ENCODE data around the gene ACTG1.
A peak's percentile ranks its signal among the peaks of the same experiment; 100 is the strongest.

The ACTG1 gene

DNA sequence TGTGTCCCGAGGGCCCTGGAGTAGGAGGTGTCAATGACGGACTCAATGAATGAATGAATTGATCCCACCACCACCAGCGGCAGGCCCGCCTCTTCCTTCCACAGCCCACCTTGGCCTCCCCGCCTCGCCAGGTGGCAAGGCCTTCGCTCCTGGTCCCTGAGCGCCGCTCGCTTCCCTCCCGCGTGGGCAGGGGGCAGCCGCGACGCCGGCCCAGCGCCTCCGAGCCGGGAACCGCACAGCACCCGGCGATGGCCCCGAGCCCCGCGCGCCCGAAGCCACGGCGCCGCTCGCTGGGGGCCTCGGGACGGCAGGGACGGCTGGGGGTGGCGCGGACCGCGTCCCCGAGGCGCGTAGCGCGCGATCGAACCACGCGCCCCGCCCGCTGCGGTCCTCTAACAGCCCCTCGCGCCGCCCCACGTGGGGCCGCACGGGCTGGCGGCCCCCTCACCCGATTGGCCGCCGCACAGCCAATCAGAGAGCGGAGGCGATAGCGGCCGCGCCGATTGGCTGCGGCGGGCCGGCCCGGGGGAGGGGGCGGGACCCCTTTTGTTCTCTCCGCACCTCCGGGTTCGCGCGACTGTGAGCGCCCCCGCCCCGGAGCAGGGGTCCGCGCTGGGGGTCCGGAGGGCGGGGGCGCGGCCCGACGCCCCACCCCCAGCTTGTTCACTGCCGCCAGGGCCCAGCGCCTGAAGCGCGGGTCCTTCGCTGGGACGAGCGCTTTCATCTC is 31.4 kb downstream of the ACTG1 start:
- Histone ChIP-seq H2AFZ (ENCODE audit: low read depth, low read length) (no peak overlapping the region), H3K27ac (ENCODE audit: low read length, poor library complexity, severe bottlenecking) (no peak overlapping the region), H2AK5ac (ENCODE audit: low read length, severe bottlenecking) (no peak overlapping the region), H2BK12ac (ENCODE audit: low read length in 2 of 2) (peak overlapping the region in 1 of 2 experiments; percentile 37), H3K9me3 (ENCODE audit: control insufficient read depth, low read length) (peaks cover 5% of the 10 kb centered on the region), H2BK120ac (ENCODE audit: low read depth, low read length) (no peak overlapping the region), H3K23ac (ENCODE audit: low read length in 2 of 2) (no peak overlapping the region), H3K79me1 (replicated peaks; ENCODE audit: low read length, poor library complexity, severe bottlenecking) (peaks cover 2% of the 10 kb centered on the region), H3K18ac (ENCODE audit: low read depth in 1 of 2, low read length in 2 of 2) (peak overlapping the region; percentile 0 to 37), H3K4me2 (ENCODE audit: low read length, poor library complexity, severe bottlenecking) (peak overlapping the region; percentile 57), H4K8ac (ENCODE audit: low read length) (peak overlapping the region; percentile 47), H2BK5ac (ENCODE audit: low read depth, low read length, poor library complexity, severe bottlenecking) (no peak overlapping the region), H3K14ac (ENCODE audit: low read length in 2 of 2) (no peak overlapping the region), H2BK15ac (ENCODE audit: low read depth, poor library complexity, severe bottlenecking) (peak overlapping the region; percentile 84), H4K91ac (ENCODE audit: low read length) (no peak overlapping the region), H3K27me3 (ENCODE audit: control insufficient read depth in 1 of 2, insufficient read depth in 1 of 2, low read length in 2 of 2) (peaks cover 0 to 12% of the 10 kb centered on the region in 2 experiments), H3K9ac (ENCODE audit: low read length) (peak overlapping the region; percentile 71), H3K4me1 (ENCODE audit: control insufficient read depth, insufficient read depth, low read depth, low read length) (peaks cover 42% of the 10 kb centered on the region), H3K4me3 (ENCODE audit: insufficient read depth in 1 of 2, low read depth in 1 of 2, low read length in 2 of 2) (peak overlapping the region in 1 of 2 experiments; percentile 76), H3K4ac (ENCODE audit: low read depth in 1 of 2, low read length in 2 of 2) (no peak overlapping the region), H3K36me3 (ENCODE audit: control insufficient read depth in 1 of 2, insufficient read depth in 2 of 2, low read depth in 1 of 2, low read length in 2 of 2) (no peaks in the 10 kb centered on the region)
- 49% methylated on average over 91 of the region's 94 CpGs for WGBS
- DNase-seq, result no peak

GRCh38 chr17:81480140-81481072 is 32.2 kb downstream of the ACTG1 start:
- Histone ChIP-seq H3K4me1 (ENCODE audit: control insufficient read depth, insufficient read depth, low read depth, low read length) (peaks cover 42% of the 10 kb centered on the region), H3K4me3 (ENCODE audit: insufficient read depth in 1 of 2, low read depth in 1 of 2, low read length in 2 of 2) (peak overlapping the region in 1 of 2 experiments; percentile 76), H2BK12ac (ENCODE audit: low read length in 2 of 2) (peak overlapping the region in 1 of 2 experiments; percentile 37), H3K4ac (ENCODE audit: low read depth in 1 of 2, low read length in 2 of 2) (no peak overlapping the region), H2AK5ac (ENCODE audit: low read length, severe bottlenecking) (no peak overlapping the region), H2BK120ac (ENCODE audit: low read depth, low read length) (no peak overlapping the region), H3K18ac (ENCODE audit: low read depth in 1 of 2, low read length in 2 of 2) (peak overlapping the region in 1 of 2 experiments; percentile 67), H3K14ac (ENCODE audit: low read length in 2 of 2) (peak overlapping the region in 1 of 2 experiments; percentile 69), H3K79me1 (replicated peaks; ENCODE audit: low read length, poor library complexity, severe bottlenecking) (peaks cover 2% of the 10 kb centered on the region), H3K36me3 (ENCODE audit: control insufficient read depth in 1 of 2, insufficient read depth in 2 of 2, low read depth in 1 of 2, low read length in 2 of 2) (no peaks in the 10 kb centered on the region), H3K4me2 (ENCODE audit: low read length, poor library complexity, severe bottlenecking) (no peak overlapping the region), H2AFZ (ENCODE audit: low read depth, low read length) (no peak overlapping the region), H2BK15ac (ENCODE audit: low read depth, poor library complexity, severe bottlenecking) (peak overlapping the region; percentile 84), H4K8ac (ENCODE audit: low read length) (peak overlapping the region; percentile 19), H3K27me3 (ENCODE audit: control insufficient read depth in 1 of 2, insufficient read depth in 1 of 2, low read length in 2 of 2) (peaks cover 0 to 12% of the 10 kb centered on the region in 2 experiments), H4K91ac (ENCODE audit: low read length) (peak overlapping the region; percentile 47), H2BK5ac (ENCODE audit: low read depth, low read length, poor library complexity, severe bottlenecking) (no peak overlapping the region), H3K27ac (ENCODE audit: low read length, poor library complexity, severe bottlenecking) (no peak overlapping the region), H3K23ac (ENCODE audit: low read length in 2 of 2) (no peak overlapping the region), H3K9me3 (ENCODE audit: control insufficient read depth, low read length) (peaks cover 5% of the 10 kb centered on the region), H3K9ac (ENCODE audit: low read length) (peak overlapping the region; percentile 46)
- peak; percentile 62 for DNase-seq
- 68% methylated on average over 20 of the region's 21 CpGs for WGBS

- Histone ChIP-seq H3K4ac (ENCODE audit: low read depth in 1 of 2, low read length in 2 of 2) (no peak overlapping the region), H2BK120ac (ENCODE audit: low read depth, low read length) (no peak overlapping the region), H2BK12ac (ENCODE audit: low read length in 2 of 2) (peak overlapping the region in 1 of 2 experiments; percentile 4), H4K8ac (ENCODE audit: low read length) (no peak overlapping the region), H3K36me3 (ENCODE audit: control insufficient read depth in 1 of 2, insufficient read depth in 2 of 2, low read depth in 1 of 2, low read length in 2 of 2) (no peaks in the 10 kb centered on the region), H3K4me1 (ENCODE audit: control insufficient read depth, insufficient read depth, low read depth, low read length) (peaks cover 39% of the 10 kb centered on the region), H2BK15ac (ENCODE audit: low read depth, poor library complexity, severe bottlenecking) (no peak overlapping the region), H2AFZ (ENCODE audit: low read depth, low read length) (no peak overlapping the region), H3K14ac (ENCODE audit: low read length in 2 of 2) (peak overlapping the region in 1 of 2 experiments; percentile 63), H3K4me3 (ENCODE audit: insufficient read depth in 1 of 2, low read depth in 1 of 2, low read length in 2 of 2) (no peak overlapping the region), H3K23ac (ENCODE audit: low read length in 2 of 2) (no peak overlapping the region), H2BK5ac (ENCODE audit: low read depth, low read length, poor library complexity, severe bottlenecking) (no peak overlapping the region), H3K4me2 (ENCODE audit: low read length, poor library complexity, severe bottlenecking) (no peak overlapping the region), H3K79me1 (replicated peaks; ENCODE audit: low read length, poor library complexity, severe bottlenecking) (peaks cover 2% of the 10 kb centered on the region), H3K9ac (ENCODE audit: low read length) (peak overlapping the region; percentile 46), H4K91ac (ENCODE audit: low read length) (peak overlapping the region; percentile 27), H3K27ac (ENCODE audit: low read length, poor library complexity, severe bottlenecking) (no peak overlapping the region), H3K18ac (ENCODE audit: low read depth in 1 of 2, low read length in 2 of 2) (no peak overlapping the region), H3K27me3 (ENCODE audit: control insufficient read depth in 1 of 2, insufficient read depth in 1 of 2, low read length in 2 of 2) (peaks cover 0 to 10% of the 10 kb centered on the region in 2 experiments), H2AK5ac (ENCODE audit: low read length, severe bottlenecking) (no peak overlapping the region), H3K9me3 (ENCODE audit: control insufficient read depth, low read length) (peaks cover 5% of the 10 kb centered on the region)
- 91% methylated on average over 20 of the region's 20 CpGs for WGBS
- DNase-seq, result no peak
These were observed 33.2 kb downstream of the ACTG1 start for GRCh38 chr17:81479175-81480071.

Data from mesenchymal stem cell (in vitro differentiated cells and primary cell).